K562 (cell line): Measurements from ENCODE around the gene ZNF460. TPM values are rescaled to one million over a fixed set of nuclear protein-coding genes. Genes with fewer than 3 reads are reported as not detected.

Experiments used
- polyA plus RNA-seq, 8 experiments: library from polyadenylated mRNA; depleted of rRNA in 4 of 8; stranded (reverse) in 5 of 8; unstranded in 3 of 8; fragments of >200 nt; fragmentation: Nextera tagmentation in 2 of 8; fragmentation: Illumina TruSeq in 1 of 8; extraction: Ambion mirVana in 2 of 8; extraction: Trizol in 1 of 8; gene quantifications; 2 replicates each; pipeline versions ENCODE4 v1.2.1 to v1.2.3, GENCODE V29; 2011 to 2014; ENCODE audit warnings: inconsistent platforms in 1 of 8, missing spikeins in 1 of 8
- total RNA-seq, 7 experiments: library from RNA; depleted of rRNA in 6 of 7; stranded (reverse); fragments of >200 nt in 6 of 7; fragmentation: Illumina TruSeq in 2 of 7; extraction: Trizol in 2 of 7; gene quantifications; 2 replicates each; pipeline versions ENCODE4 v1.2.1 to v1.2.3, GENCODE V29; 2011 to 2021; ENCODE audit warnings: low replicate concordance in 1 of 7

ZNF460 gene
- total and polyA plus RNA-seq, 9 of the 15 experiments (the other 6 are each of a cell fraction or from before 2014, with no cell fraction given) = 0.45 to 36.2 (median 16.6) TPM

Other genes with a start within 250 kb of the ZNF460 start
Only the 7 nearest of the 18 such genes appear.
- 6.8 and 7.9 TPM in 2 replicates for gene ZNF264, start 89.0 kb upstream of the ZNF460 start, total RNA-seq (2014; rRNA removed)
- 1.3 and 1.5 TPM in 2 replicates for gene ZNF264, start 89.0 kb upstream of the ZNF460 start, total RNA-seq (2014; rRNA removed; fragmentation: Illumina TruSeq; extraction: Trizol)
- 1.7 and 2.0 TPM in 2 replicates for gene ZNF264, start 89.0 kb upstream of the ZNF460 start, total RNA-seq (2015; rRNA removed; fragmentation: Illumina TruSeq; extraction: Trizol)
- 2.5 and 2.8 TPM in 2 replicates for gene ZNF264, start 89.0 kb upstream of the ZNF460 start, total RNA-seq (2021)
- 1.5 and 1.6 TPM in 2 replicates for gene ZNF264, start 89.0 kb upstream of the ZNF460 start, polyA plus RNA-seq (2011; rRNA removed)
- 0.76 and 0.77 TPM in 2 replicates for gene ZNF264, start 89.0 kb upstream of the ZNF460 start, polyA plus RNA-seq (2014; fragmentation: Illumina TruSeq; extraction: Trizol)
- under 1 TPM; 0.08 to 0.13 TPM for gene ZNF264, start 89.0 kb upstream of the ZNF460 start, polyA plus RNA-seq (2014; fragmentation: Nextera tagmentation; extraction: Ambion mirVana)
- gene ZNF264, start 89.0 kb upstream of the ZNF460 start, polyA plus RNA-seq (2014; rRNA removed) = 0.99 and 2.4 TPM in 2 replicates
- 4.7 and 6.0 TPM in 2 replicates for gene AURKC, start 49.5 kb upstream of the ZNF460 start, total RNA-seq (2014; rRNA removed)
- gene AURKC, start 49.5 kb upstream of the ZNF460 start, total RNA-seq (2014; rRNA removed; fragmentation: Illumina TruSeq; extraction: Trizol) = 3.3 and 3.7 TPM in 2 replicates
- gene AURKC, start 49.5 kb upstream of the ZNF460 start, total RNA-seq (2015; rRNA removed; fragmentation: Illumina TruSeq; extraction: Trizol) = 4.2 and 4.8 TPM in 2 replicates
- 7.0 and 7.6 TPM in 2 replicates for gene AURKC, start 49.5 kb upstream of the ZNF460 start, total RNA-seq (2021)
- 1.3 and 2.8 TPM in 2 replicates for gene AURKC, start 49.5 kb upstream of the ZNF460 start, polyA plus RNA-seq (2011; rRNA removed)
- gene AURKC, start 49.5 kb upstream of the ZNF460 start, polyA plus RNA-seq (2014; fragmentation: Illumina TruSeq; extraction: Trizol) = 6.8 and 7.1 TPM in 2 replicates
- gene AURKC, start 49.5 kb upstream of the ZNF460 start, polyA plus RNA-seq (2014; fragmentation: Nextera tagmentation; extraction: Ambion mirVana) = 1 to 10 TPM; 6.0 to 9.0 TPM
- gene AURKC, start 49.5 kb upstream of the ZNF460 start, polyA plus RNA-seq (2014; rRNA removed) = 7.3 and 8.7 TPM in 2 replicates
- gene ZNF805, start 39.9 kb upstream of the ZNF460 start, total RNA-seq (2014; rRNA removed) = 4.1 and 4.7 TPM in 2 replicates
- 6.7 TPM in 2 replicates for gene ZNF805, start 39.9 kb upstream of the ZNF460 start, total RNA-seq (2014; rRNA removed; fragmentation: Illumina TruSeq; extraction: Trizol)
- 4.5 and 4.9 TPM in 2 replicates for gene ZNF805, start 39.9 kb upstream of the ZNF460 start, total RNA-seq (2015; rRNA removed; fragmentation: Illumina TruSeq; extraction: Trizol)
- 4.7 and 5.1 TPM in 2 replicates for gene ZNF805, start 39.9 kb upstream of the ZNF460 start, total RNA-seq (2021)
- gene ZNF805, start 39.9 kb upstream of the ZNF460 start, polyA plus RNA-seq (2011; rRNA removed) = 3.9 and 6.2 TPM in 2 replicates
- 1.5 and 1.7 TPM in 2 replicates for gene ZNF805, start 39.9 kb upstream of the ZNF460 start, polyA plus RNA-seq (2014; fragmentation: Illumina TruSeq; extraction: Trizol)
- gene ZNF805, start 39.9 kb upstream of the ZNF460 start, polyA plus RNA-seq (2014; fragmentation: Nextera tagmentation; extraction: Ambion mirVana) = under 1 TPM; 0.32 to 0.77 TPM
- gene ZNF805, start 39.9 kb upstream of the ZNF460 start, polyA plus RNA-seq (2014; rRNA removed) = 0.74 and 1.4 TPM in 2 replicates
- 2.4 and 3.0 TPM in 2 replicates for gene ZNF543, start 40.0 kb downstream of the ZNF460 start, total RNA-seq (2014; rRNA removed)
- 5.5 and 6.7 TPM in 2 replicates for gene ZNF543, start 40.0 kb downstream of the ZNF460 start, total RNA-seq (2014; rRNA removed; fragmentation: Illumina TruSeq; extraction: Trizol)
- gene ZNF543, start 40.0 kb downstream of the ZNF460 start, total RNA-seq (2015; rRNA removed; fragmentation: Illumina TruSeq; extraction: Trizol) = 3.8 and 4.5 TPM in 2 replicates
- 3.8 and 4.7 TPM in 2 replicates for gene ZNF543, start 40.0 kb downstream of the ZNF460 start, total RNA-seq (2021)
- gene ZNF543, start 40.0 kb downstream of the ZNF460 start, polyA plus RNA-seq (2011; rRNA removed) = 1.9 and 2.4 TPM in 2 replicates
- 1.1 and 1.2 TPM in 2 replicates for gene ZNF543, start 40.0 kb downstream of the ZNF460 start, polyA plus RNA-seq (2014; fragmentation: Illumina TruSeq; extraction: Trizol)
- gene ZNF543, start 40.0 kb downstream of the ZNF460 start, polyA plus RNA-seq (2014; fragmentation: Nextera tagmentation; extraction: Ambion mirVana) = under 1 TPM; 0.14 to 0.46 TPM
- gene ZNF543, start 40.0 kb downstream of the ZNF460 start, polyA plus RNA-seq (2014; rRNA removed) = 1.5 and 1.6 TPM in 2 replicates
- gene ZNF304, start 70.8 kb downstream of the ZNF460 start, total RNA-seq (2014; rRNA removed) = 2.3 and 3.6 TPM in 2 replicates
- 4.5 and 5.2 TPM in 2 replicates for gene ZNF304, start 70.8 kb downstream of the ZNF460 start, total RNA-seq (2014; rRNA removed; fragmentation: Illumina TruSeq; extraction: Trizol)
- gene ZNF304, start 70.8 kb downstream of the ZNF460 start, total RNA-seq (2015; rRNA removed; fragmentation: Illumina TruSeq; extraction: Trizol) = 3.6 and 4.2 TPM in 2 replicates
- gene ZNF304, start 70.8 kb downstream of the ZNF460 start, total RNA-seq (2021) = 3.6 and 4.2 TPM in 2 replicates
- gene ZNF304, start 70.8 kb downstream of the ZNF460 start, polyA plus RNA-seq (2011; rRNA removed) = 4.3 and 5.5 TPM in 2 replicates
- gene ZNF304, start 70.8 kb downstream of the ZNF460 start, polyA plus RNA-seq (2014; fragmentation: Illumina TruSeq; extraction: Trizol) = 3.3 and 3.4 TPM in 2 replicates
- 1 to 10 TPM in 1 of 2 experiments, under 1 TPM in 1; 0.82 to 1.0 TPM for gene ZNF304, start 70.8 kb downstream of the ZNF460 start, polyA plus RNA-seq (2014; fragmentation: Nextera tagmentation; extraction: Ambion mirVana)
- gene ZNF304, start 70.8 kb downstream of the ZNF460 start, polyA plus RNA-seq (2014; rRNA removed) = 2.0 and 2.1 TPM in 2 replicates
- gene TRAPPC2B, start 83.1 kb downstream of the ZNF460 start, total RNA-seq (2014; rRNA removed) = 2.8 and 3.4 TPM in 2 replicates
- 4.4 and 5.4 TPM in 2 replicates for gene TRAPPC2B, start 83.1 kb downstream of the ZNF460 start, total RNA-seq (2014; rRNA removed; fragmentation: Illumina TruSeq; extraction: Trizol)
- 3.3 and 3.5 TPM in 2 replicates for gene TRAPPC2B, start 83.1 kb downstream of the ZNF460 start, total RNA-seq (2015; rRNA removed; fragmentation: Illumina TruSeq; extraction: Trizol)
- 1.8 and 2.2 TPM in 2 replicates for gene TRAPPC2B, start 83.1 kb downstream of the ZNF460 start, total RNA-seq (2021)
- 7.0 and 10.5 TPM in 2 replicates for gene TRAPPC2B, start 83.1 kb downstream of the ZNF460 start, polyA plus RNA-seq (2011; rRNA removed)
- 5.0 and 5.2 TPM in 2 replicates for gene TRAPPC2B, start 83.1 kb downstream of the ZNF460 start, polyA plus RNA-seq (2014; fragmentation: Illumina TruSeq; extraction: Trizol)
- gene TRAPPC2B, start 83.1 kb downstream of the ZNF460 start, polyA plus RNA-seq (2014; fragmentation: Nextera tagmentation; extraction: Ambion mirVana) = 10 to 100 TPM; 13.1 to 20.4 TPM
- gene TRAPPC2B, start 83.1 kb downstream of the ZNF460 start, polyA plus RNA-seq (2014; rRNA removed) = 4.0 and 4.6 TPM in 2 replicates
- gene ZNF547, start 83.1 kb downstream of the ZNF460 start, total RNA-seq (2014; rRNA removed) = 0.09 and 0.41 TPM in 2 replicates
- 0.35 and 0.51 TPM in 2 replicates for gene ZNF547, start 83.1 kb downstream of the ZNF460 start, total RNA-seq (2014; rRNA removed; fragmentation: Illumina TruSeq; extraction: Trizol)
- gene ZNF547, start 83.1 kb downstream of the ZNF460 start, total RNA-seq (2015; rRNA removed; fragmentation: Illumina TruSeq; extraction: Trizol) = 0.30 and 0.40 TPM in 2 replicates
- gene ZNF547, start 83.1 kb downstream of the ZNF460 start, total RNA-seq (2021) = 0.16 and 0.51 TPM in 2 replicates
- gene ZNF547, start 83.1 kb downstream of the ZNF460 start, polyA plus RNA-seq (2011; rRNA removed) = 0.96 and 1.0 TPM in 2 replicates
- 0.19 and 0.37 TPM in 2 replicates for gene ZNF547, start 83.1 kb downstream of the ZNF460 start, polyA plus RNA-seq (2014; fragmentation: Illumina TruSeq; extraction: Trizol)
- under 1 TPM; 0.27 to 0.30 TPM for gene ZNF547, start 83.1 kb downstream of the ZNF460 start, polyA plus RNA-seq (2014; fragmentation: Nextera tagmentation; extraction: Ambion mirVana)
- gene ZNF547, start 83.1 kb downstream of the ZNF460 start, polyA plus RNA-seq (2014; rRNA removed) = 0.03 and 0.07 TPM in 2 replicates